Activated T-helper 17 cell treated with anti-CD3 and anti-CD28 coated beads, Interleukin-2, amount 50 U/mL, for 72 hours (primary cell): ENCODE measurements around the gene CDKAL1. TPM values are rescaled to one million over a fixed set of nuclear protein-coding genes. Genes with fewer than 3 reads are reported as not detected.
A peak's percentile ranks its signal among the peaks of the same experiment; 100 is the strongest.
"Not testable (repeated sequence)": the region's sequence is repeated elsewhere in the genome, so short reads cannot be mapped to it uniquely, and the experiment has no call there.

Experiments used
- ATAC-seq: fragments of 150-1000 bp; cut with Tn5 transposase; replicated peaks from 2 replicates; pipeline ENCODE4 v1.10.0; 2021; ENCODE audit warnings: mild to moderate bottlenecking, moderate library complexity
- H3K27ac Mint-ChIP-seq: one replicate; pipeline ENCODE4 v1.8.0; 2022; ENCODE audit warnings: mixed read lengths
- H3K27me3 Mint-ChIP-seq: one replicate; pipeline ENCODE4 v1.8.0; 2022; ENCODE audit warnings: mixed read lengths
- H3K36me3 Mint-ChIP-seq: one replicate; pipeline ENCODE4 v1.8.0; 2022; ENCODE audit warnings: low read depth, mild to moderate bottlenecking, mixed read lengths
- H3K4me1 Mint-ChIP-seq: one replicate; pipeline ENCODE4 v1.8.0; 2022; ENCODE audit warnings: mixed read lengths
- H3K4me3 Mint-ChIP-seq: one replicate; pipeline ENCODE4 v1.8.0; 2022; ENCODE audit warnings: mild to moderate bottlenecking, mixed read lengths
- H3K9me3 Mint-ChIP-seq: one replicate; pipeline ENCODE4 v1.8.0; 2022; ENCODE audit warnings: mixed read lengths
- total RNA-seq, 2 donors: library from RNA; stranded (reverse); gene quantifications; one replicate each; pipeline ENCODE4 v1.2.3, GENCODE V29; 2022

The CDKAL1 gene
- total RNA-seq, 2 donors from 2014 or later = 27.7 to 31.9 TPM

DNA sequence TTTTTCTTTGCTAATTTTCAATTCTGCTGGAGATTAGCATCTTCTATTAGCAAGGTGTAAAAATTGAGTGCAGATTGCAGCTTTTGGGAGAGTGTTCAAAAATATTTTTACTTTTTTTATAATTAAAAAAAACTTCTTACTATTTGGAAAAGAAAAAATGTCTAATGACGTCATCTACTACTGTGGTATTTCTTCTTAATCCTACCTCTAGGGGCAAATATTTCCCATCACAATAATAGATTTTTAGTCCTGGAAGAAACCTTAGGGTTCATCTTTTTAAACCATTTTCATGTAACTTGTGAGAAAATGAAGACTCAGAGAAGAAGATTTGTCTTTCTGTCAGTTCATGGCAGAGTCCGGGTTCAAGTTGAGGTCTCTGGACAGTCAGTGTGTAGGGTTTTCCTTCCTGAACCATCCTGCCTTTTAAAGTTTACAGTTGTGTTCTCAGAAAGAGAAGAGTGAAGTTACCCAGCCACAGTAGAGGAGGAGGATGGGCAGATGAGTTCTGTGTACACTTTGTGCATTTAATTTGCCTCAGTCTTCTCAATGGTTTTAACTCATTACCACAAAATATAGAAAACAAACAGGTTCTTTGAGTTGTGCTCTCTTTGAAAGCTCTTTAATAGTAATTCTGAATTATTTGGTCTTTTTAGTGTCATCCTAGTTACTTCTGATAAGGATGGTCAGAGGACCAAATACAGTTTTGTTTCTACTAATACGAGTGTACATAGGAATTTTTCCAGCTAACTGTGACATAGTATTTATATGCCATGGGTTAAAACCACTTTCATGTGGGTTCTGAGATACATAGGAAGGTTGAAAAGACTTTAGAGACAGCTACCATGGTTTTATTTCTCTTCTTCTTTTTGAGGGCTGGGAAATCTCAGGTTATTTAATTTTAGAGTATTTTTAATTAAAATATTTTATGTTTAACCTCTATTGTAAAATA is 184.7 kb downstream of the CDKAL1 start:
- no peaks in the 10 kb centered on the region for H3K9me3 Mint-ChIP-seq
- no peak overlapping the region for H3K27ac Mint-ChIP-seq
- H3K36me3 Mint-ChIP-seq = peaks cover 11% of the 10 kb centered on the region
- H3K27me3 Mint-ChIP-seq = no peaks in the 10 kb centered on the region
- peaks cover 12% of the 10 kb centered on the region for H3K4me1 Mint-ChIP-seq
- H3K4me3 Mint-ChIP-seq = no peak overlapping the region
- no peak for ATAC-seq

DNA sequence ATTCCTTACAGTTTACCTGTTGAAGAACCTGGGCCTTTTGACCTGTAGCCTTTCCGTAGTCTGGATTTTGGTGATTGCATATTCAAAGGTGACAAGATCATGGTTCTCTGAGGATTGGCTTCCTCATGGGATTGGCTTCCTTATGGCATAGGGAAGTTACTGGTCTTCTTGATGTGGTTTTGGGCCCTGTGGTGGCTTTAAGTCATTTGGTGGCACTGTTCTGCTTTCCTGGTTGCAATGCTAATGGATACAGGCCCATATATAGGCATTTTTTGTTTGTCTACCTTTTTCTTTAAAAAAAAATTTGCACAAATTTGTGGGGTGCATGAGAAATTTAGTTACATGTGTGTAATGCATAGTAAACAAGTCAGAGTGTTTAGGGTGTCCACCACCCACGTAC is 185.7 kb downstream of the CDKAL1 start:
- no peaks in the 10 kb centered on the region for H3K27me3 Mint-ChIP-seq
- peaks cover 12% of the 10 kb centered on the region for H3K4me1 Mint-ChIP-seq
- no peak for ATAC-seq
- no peak overlapping the region for H3K4me3 Mint-ChIP-seq
- peaks cover 11% of the 10 kb centered on the region for H3K36me3 Mint-ChIP-seq
- no peak overlapping the region for H3K27ac Mint-ChIP-seq
- H3K9me3 Mint-ChIP-seq = no peaks in the 10 kb centered on the region

DNA sequence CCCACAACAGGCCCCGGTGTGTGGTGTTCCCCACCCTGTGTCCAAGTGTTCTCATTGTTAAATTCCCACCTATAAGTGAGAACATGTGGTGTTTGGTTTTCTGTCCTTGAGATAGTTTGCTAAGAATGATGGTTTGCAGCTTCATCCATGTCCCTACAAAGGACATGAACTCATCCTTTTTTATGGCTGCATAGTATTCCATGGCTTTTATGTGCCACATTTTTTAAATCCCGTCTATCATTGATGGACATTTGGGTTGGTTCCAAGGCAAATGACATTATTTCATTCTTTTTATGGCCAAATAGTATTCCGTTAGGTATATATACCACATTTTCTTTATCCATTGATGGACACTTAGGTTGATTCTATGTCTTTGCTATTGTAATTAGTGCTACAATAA is 186.9 kb downstream of the CDKAL1 start:
- not testable (repeated sequence) for ATAC-seq, H3K27me3 Mint-ChIP-seq, H3K27ac Mint-ChIP-seq, H3K9me3 Mint-ChIP-seq, H3K4me3 Mint-ChIP-seq
- H3K36me3 Mint-ChIP-seq = peaks cover 16% of the 10 kb centered on the region
- peaks cover 12% of the 10 kb centered on the region for H3K4me1 Mint-ChIP-seq

DNA sequence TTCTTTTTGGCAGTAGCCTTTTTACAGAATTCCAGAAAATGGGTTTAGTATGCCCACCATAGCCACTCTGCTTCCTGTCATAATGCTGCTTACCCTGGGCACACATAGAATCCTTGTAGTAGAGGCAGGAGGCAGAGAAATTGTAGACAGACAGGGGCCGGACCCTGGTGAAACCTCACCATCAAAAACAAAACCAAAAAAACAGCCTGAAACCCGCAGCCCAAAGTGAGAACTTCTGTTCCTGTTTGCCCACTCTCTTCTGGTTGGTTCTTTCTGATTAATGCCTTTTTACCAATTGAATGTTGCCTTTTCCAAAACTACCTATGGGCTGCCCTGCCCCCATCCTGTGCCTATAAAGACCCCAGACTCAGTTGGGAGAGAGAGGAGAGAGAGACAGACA is 188.2 kb downstream of the CDKAL1 start:
- Mint-ChIP-seq H3K4me3 (no peak overlapping the region), H3K36me3 (peaks cover 16% of the 10 kb centered on the region), H3K9me3 (no peaks in the 10 kb centered on the region), H3K27ac (peak overlapping the region; percentile 6), H3K4me1 (peaks cover 12% of the 10 kb centered on the region), H3K27me3 (no peaks in the 10 kb centered on the region)
- peak; percentile 19 for ATAC-seq

DNA sequence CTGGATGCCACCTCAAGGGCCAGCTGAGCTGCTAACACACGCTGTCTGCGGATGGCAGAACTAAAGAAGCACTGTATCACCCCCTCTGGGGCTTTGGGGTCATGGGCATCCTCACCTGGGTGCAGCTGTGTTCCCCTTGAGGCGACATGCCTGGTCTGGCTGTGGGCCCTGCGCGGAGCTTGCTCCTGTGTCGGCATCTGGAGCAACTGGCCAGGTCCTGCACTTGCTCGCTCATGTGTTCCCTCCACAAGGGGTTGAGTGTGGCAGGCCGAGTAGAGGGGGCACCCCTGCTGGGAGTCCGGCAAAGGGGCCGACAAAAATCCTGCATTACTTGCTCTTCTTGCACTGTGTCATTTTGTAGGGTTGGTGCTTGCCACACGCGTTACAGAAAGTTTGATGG is 189.0 kb downstream of the CDKAL1 start:
- Mint-ChIP-seq H3K27me3 (no peaks in the 10 kb centered on the region), H3K27ac (no peak overlapping the region), H3K36me3 (peaks cover 16% of the 10 kb centered on the region), H3K9me3 (no peaks in the 10 kb centered on the region), H3K4me1 (peaks cover 12% of the 10 kb centered on the region), H3K4me3 (no peak overlapping the region)
- ATAC-seq = no peak

DNA sequence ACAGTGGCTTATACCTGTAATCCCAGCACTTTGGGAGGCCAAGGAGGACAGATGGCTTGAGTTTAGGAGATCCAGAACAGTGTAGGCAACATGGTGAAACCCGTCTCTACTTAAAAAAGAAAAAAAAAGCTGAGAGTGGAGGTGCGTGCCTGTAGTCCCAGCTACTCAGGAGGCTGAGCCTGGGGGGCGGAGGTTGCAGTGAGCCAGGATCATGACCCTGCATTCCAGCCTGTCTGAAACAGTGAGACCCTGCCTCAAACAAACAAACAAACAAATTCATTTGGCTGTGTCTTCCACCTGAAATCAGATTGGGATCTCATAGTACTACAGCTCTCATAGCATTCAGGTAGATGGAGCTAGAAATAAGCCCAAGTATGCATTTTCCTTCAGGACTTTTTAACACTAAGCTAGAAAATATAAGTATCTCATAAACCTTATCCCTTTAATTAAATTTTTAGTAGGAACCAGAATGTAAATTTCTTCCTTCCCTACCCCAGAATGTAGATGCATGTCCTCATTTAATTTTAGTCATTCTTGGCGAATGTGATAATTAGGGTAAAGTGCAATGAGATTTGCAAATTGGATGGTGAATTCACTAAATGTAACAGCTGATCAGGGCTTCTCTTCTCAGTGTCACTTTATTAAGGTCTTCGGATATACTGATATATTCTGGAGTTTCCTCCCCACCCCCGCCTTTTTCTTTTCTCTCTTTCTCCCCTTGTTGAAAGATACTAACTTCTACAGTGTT is 190.4 kb downstream of the CDKAL1 start:
- peaks cover 12% of the 10 kb centered on the region for H3K4me1 Mint-ChIP-seq
- H3K36me3 Mint-ChIP-seq = peaks cover 16% of the 10 kb centered on the region
- H3K4me3 Mint-ChIP-seq = no peak overlapping the region
- no peaks in the 10 kb centered on the region for H3K27me3 Mint-ChIP-seq
- no peak for ATAC-seq
- H3K9me3 Mint-ChIP-seq = no peaks in the 10 kb centered on the region
- H3K27ac Mint-ChIP-seq = no peak overlapping the region

DNA sequence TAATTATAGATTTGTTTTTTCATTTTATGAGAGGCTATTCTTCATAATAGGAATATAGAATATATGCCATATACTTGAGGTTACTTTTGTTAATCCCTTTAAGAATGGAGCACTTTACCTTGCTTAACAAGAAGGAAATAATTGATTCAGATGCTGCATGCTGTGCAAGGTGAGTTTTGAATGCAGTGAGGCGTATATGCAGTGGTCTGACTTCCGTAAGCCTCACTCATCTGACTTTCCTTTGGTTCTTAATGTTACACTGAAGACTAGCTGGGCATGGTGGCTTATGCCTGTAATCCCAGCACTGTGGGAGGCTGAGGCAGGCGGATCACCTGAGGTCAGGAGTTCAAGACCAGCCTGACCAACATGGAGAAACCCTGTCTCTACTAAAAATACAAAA is 191.0 kb downstream of the CDKAL1 start:
- not testable (repeated sequence) for ATAC-seq, H3K27ac Mint-ChIP-seq, H3K9me3 Mint-ChIP-seq, H3K4me3 Mint-ChIP-seq, H3K27me3 Mint-ChIP-seq
- peaks cover 16% of the 10 kb centered on the region for H3K36me3 Mint-ChIP-seq
- peaks cover 15% of the 10 kb centered on the region for H3K4me1 Mint-ChIP-seq

DNA sequence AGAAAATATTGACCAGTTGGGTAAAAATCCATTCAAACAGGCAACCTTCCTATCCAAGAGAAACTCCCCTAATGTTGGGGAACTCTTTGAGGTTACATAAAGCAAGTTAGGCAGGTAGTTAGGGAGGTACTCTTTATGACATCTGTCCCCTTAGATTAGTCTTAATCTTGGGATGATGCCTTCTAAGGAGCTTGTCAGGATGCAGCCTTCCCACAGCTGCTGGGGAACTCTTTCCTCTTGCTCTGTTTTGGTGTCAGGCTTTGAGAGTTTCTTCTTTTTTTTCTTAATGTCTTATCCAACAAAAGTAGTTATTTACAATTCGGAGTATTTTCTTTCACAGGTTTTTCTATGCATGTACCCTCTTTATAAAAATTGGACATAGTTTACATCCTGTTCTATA is 194.8 kb downstream of the CDKAL1 start:
- Mint-ChIP-seq H3K4me1 (peaks cover 11% of the 10 kb centered on the region), H3K9me3 (no peaks in the 10 kb centered on the region), H3K27me3 (no peaks in the 10 kb centered on the region), H3K36me3 (peaks cover 13% of the 10 kb centered on the region), H3K4me3 (no peak overlapping the region), H3K27ac (no peak overlapping the region)
- no peak for ATAC-seq

DNA sequence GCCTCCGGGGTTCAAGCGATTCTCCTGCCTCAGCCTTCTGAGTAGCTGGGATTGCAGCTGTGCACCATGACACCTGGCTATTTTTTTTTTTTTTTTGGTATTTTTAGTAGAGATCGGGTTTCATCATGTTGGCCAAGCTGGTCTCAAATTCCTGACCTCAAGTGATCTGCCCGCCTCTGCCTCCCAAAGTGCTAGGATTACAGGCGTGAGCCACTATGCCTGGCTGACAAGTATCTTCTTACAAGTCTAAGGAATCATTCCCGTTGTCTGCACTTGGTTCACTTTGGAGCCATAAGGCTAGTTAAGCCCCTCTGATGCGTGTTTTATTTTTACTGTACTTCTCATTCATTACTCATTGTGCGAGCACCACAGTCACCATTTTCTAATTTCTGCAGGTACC is 198.1 kb downstream of the CDKAL1 start:
- H3K27ac Mint-ChIP-seq, ATAC-seq, H3K4me3 Mint-ChIP-seq, H3K27me3 Mint-ChIP-seq, H3K9me3 Mint-ChIP-seq: not testable (repeated sequence)
- Mint-ChIP-seq H3K4me1 (peaks cover 16% of the 10 kb centered on the region), H3K36me3 (peaks cover 15% of the 10 kb centered on the region)

DNA sequence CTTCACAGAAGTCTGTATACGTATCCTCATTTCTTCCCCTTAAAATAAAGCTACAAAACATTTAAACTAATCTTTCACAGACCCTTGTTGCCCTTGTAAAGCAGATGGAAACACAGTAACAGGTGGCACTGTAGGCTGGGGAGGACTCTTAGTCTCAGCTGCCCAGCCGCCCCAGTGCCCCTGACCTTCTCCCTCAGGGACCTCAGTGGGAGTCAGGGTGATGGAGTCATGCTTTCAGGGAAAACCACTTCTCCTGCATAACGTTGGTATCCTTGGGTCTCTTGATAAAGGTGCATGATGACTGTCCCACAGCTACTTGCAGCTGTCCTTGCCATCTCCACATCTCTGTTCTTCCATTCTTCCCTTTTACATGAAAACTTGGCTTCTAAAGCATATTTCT is 198.6 kb downstream of the CDKAL1 start:
- ATAC-seq = no peak
- H3K4me3 Mint-ChIP-seq = no peak overlapping the region
- H3K36me3 Mint-ChIP-seq = peaks cover 17% of the 10 kb centered on the region
- H3K27me3 Mint-ChIP-seq = no peaks in the 10 kb centered on the region
- H3K27ac Mint-ChIP-seq = no peak overlapping the region
- H3K4me1 Mint-ChIP-seq = peaks cover 16% of the 10 kb centered on the region
- no peaks in the 10 kb centered on the region for H3K9me3 Mint-ChIP-seq

DNA sequence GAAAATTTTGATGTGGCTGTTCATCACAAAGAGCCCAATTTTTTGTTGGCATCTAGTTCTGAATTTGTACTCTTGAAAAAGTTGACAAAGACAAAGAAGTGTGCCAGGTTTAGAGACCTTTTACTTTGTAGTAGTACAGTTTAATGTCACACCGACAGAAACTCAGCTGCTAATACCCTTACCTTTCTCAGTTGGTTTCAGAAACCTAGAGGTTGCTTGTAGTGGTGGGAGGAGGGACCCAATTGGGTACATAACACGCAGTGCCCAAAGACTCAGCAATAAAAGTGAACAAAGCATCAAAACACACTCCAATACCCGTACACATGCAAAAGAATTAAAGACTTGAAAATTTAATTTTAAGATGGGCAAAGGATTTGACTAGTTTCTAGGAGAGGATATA is 203.7 kb downstream of the CDKAL1 start:
- Mint-ChIP-seq H3K4me3 (no peak overlapping the region), H3K27me3 (no peaks in the 10 kb centered on the region), H3K27ac (no peak overlapping the region), H3K4me1 (peaks cover 7% of the 10 kb centered on the region), H3K36me3 (peaks cover 50% of the 10 kb centered on the region), H3K9me3 (no peaks in the 10 kb centered on the region)
- no peak for ATAC-seq

DNA sequence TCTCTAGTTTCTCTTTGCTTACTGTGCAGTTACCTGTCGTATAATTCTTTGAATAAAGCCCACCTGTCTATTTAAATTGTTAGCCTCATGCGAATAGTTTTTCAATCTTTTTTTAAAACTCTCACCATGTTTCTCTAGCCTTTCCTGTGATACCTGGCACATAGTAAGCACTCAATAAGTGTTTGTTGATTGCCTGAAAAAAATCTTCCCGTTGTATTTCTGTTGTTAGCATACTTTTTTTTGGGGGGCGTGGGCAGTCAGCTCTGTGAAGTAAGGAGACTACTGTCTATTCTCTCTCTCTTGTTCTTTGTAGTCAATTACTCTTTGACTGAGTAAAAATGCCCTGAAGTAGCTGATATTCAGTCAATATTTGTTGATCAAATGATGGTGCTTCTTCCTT is 205.8 kb downstream of the CDKAL1 start:
- no peaks in the 10 kb centered on the region for H3K27me3 Mint-ChIP-seq
- no peak for ATAC-seq
- H3K36me3 Mint-ChIP-seq = peaks cover 49% of the 10 kb centered on the region

DNA sequence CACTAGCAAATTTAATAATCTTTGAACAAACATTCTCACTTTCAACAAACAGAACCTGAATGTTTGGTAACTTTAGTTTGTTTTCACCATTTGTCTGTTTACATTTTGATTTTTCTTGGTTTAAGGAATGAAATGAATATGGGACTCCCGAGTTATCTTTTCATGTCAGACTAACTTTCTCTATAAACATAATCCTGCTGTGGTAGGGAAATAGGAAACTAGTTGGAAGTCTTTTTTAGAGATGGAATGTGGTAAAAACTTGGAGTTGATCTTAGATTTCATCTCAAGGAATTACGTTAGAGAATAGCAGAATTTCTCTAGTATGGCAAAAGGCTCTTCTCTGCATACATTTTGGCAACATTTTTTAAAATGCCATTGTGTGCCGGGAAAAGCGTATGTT is 206.5 kb downstream of the CDKAL1 start:
- Mint-ChIP-seq H3K36me3 (peaks cover 49% of the 10 kb centered on the region), H3K4me1 (peaks cover 11% of the 10 kb centered on the region), H3K4me3 (no peak overlapping the region), H3K27ac (no peak overlapping the region), H3K27me3 (no peaks in the 10 kb centered on the region), H3K9me3 (no peaks in the 10 kb centered on the region)
- ATAC-seq = no peak

More for the DNA sequence above, 205.8 kb downstream of the CDKAL1 start:
- Mint-ChIP-seq H3K4me3 (no peak overlapping the region), H3K4me1 (peaks cover 5% of the 10 kb centered on the region), H3K27ac (no peak overlapping the region), H3K9me3 (no peaks in the 10 kb centered on the region)

DNA sequence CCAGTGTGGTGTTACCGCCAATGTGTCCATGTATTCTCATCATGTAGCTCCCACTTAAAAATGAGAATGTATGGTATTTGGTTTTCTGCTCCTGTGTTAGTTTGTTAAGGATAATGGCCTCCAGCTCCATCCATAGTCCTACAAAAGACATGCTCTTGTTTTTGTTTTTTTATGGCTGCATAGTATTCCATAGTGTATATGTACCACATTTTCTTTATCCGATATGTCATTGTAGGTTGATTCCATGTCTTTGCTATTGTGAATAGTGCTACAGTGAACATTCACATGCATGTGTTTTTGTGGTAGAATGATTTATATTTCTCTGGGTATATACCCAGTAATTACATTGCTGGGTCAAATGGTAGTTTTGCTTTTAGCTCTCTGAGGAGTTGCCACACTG is 207.2 kb downstream of the CDKAL1 start:
- H3K36me3 Mint-ChIP-seq = peaks cover 49% of the 10 kb centered on the region
- H3K4me1 Mint-ChIP-seq = peaks cover 17% of the 10 kb centered on the region
- no peaks in the 10 kb centered on the region for H3K27me3 Mint-ChIP-seq
- H3K4me3 Mint-ChIP-seq = no peak overlapping the region
- ATAC-seq = no peak
- H3K27ac Mint-ChIP-seq = no peak overlapping the region
- H3K9me3 Mint-ChIP-seq = no peaks in the 10 kb centered on the region
